ENCODE measurements around the gene YIF1B.
"Not testable (repeated sequence)": the region's sequence is repeated elsewhere in the genome, so short reads cannot be mapped to it uniquely, and the experiment has no call there.

YIF1B gene

GRCh38 chr19:38351865-38352395 lies 36.2 kb upstream of the YIF1B start:
- no peak for DNase-seq (ENCODE audit: low read depth, low spot score)
- POLR2A ChIA-PET: no interaction called here
- TF ChIP-seq, protein P1, sequence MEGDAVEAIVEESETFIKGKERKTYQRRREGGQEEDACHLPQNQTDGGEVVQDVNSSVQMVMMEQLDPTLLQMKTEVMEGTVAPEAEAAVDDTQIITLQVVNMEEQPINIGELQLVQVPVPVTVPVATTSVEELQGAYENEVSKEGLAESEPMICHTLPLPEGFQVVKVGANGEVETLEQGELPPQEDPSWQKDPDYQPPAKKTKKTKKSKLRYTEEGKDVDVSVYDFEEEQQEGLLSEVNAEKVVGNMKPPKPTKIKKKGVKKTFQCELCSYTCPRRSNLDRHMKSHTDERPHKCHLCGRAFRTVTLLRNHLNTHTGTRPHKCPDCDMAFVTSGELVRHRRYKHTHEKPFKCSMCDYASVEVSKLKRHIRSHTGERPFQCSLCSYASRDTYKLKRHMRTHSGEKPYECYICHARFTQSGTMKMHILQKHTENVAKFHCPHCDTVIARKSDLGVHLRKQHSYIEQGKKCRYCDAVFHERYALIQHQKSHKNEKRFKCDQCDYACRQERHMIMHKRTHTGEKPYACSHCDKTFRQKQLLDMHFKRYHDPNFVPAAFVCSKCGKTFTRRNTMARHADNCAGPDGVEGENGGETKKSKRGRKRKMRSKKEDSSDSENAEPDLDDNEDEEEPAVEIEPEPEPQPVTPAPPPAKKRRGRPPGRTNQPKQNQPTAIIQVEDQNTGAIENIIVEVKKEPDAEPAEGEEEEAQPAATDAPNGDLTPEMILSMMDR (IDR thresholded peaks at IDR 0.05; ENCODE audit: insufficient read depth, low read length, missing control alignments): no peak
- H3K4me3 ChIP-seq (ENCODE audit: low read depth, low read length): no peak overlapping the region
- CTCF ChIA-PET: interaction anchor here (0.7 kb wide), 1 partner anchor 108 kb away, joined by 3 read pairs; no protein-coding TSS in a partner anchor

GRCh38 chr19:38350883-38351282 lies 35.1 kb upstream of the YIF1B start:
- TF ChIP-seq, protein P1 (IDR thresholded peaks at IDR 0.05; ENCODE audit: insufficient read depth, low read length, missing control alignments): no peak
- POLR2A ChIA-PET: no interaction called here
- no peak overlapping the region for H3K4me3 ChIP-seq (ENCODE audit: low read depth, low read length)
- CTCF ChIA-PET: interaction anchor here (0.7 kb wide), 2 partner anchors 15 to 107 kb away, joined by 3 read pairs; partner anchors contain the start of gene CATSPERG
- no peak for DNase-seq (ENCODE audit: low read depth, low spot score)

DNA sequence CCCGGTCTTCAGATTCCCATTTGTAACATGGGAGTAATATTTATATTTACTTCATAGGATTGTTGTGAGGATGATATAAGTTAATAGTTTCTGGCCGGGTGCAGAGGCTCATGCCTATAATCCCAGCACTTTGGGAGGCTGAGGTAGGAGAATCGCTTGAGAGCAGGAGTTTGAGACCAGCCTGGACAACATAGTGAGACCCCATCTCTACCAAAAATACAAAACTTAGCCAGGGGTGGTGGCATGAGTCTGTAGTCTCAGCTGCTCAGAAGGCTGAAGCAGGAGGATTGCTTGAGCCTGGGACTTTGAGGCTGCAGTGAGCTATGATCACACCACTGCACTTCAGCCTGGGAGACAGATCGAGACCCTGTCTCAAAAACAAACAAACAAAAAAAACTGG lies 31.1 kb upstream of the YIF1B start:
- no peak for DNase-seq (ENCODE audit: low read depth, low spot score)
- ChIA-PET POLR2A (no interaction called here), CTCF (interaction anchor here (1.0 to 1.5 kb wide), 5 partner anchors 9 to 113 kb away, joined by 3 to 5 read pairs (median 3); partner anchors contain the start of gene CATSPERG)
- TF ChIP-seq, protein P1 (IDR thresholded peaks at IDR 0.05; ENCODE audit: insufficient read depth, low read length, missing control alignments): no peak
- no peak overlapping the region for H3K4me3 ChIP-seq (ENCODE audit: low read depth, low read length)

DNA sequence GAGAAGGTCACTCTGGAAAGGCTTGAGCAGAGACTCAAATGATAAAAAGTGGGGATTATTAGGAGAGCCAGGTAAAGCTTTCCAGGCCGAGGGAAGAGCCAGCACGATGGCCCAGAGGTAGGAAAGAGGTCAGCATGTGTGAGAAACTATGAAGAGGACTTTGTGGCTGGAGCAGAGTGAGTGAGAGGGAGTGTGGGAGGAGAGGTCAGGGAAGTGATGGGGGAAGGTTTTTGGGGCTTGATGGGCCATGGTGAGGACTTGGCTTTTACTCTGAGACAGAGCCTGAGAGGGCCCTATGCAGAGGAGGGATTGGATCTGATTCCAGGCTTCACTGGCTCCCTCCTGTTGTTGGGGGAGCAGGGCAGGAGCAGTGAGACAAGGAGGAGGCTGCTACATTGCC lies 25.2 kb upstream of the YIF1B start:
- POLR2A ChIA-PET: no interaction called here

GRCh38 chr19:38339011-38339410 lies 23.3 kb upstream of the YIF1B start:
- CTCF ChIA-PET: interaction anchor here (2.9 to 10.2 kb wide), 2 partner anchors 95 to 106 kb away, joined by 17 to 94 read pairs; no protein-coding TSS in a partner anchor
- POLR2A ChIA-PET; H3K4me3 ChIP-seq (ENCODE audit: low read depth, low read length); DNase-seq (ENCODE audit: low read depth, low spot score): not testable (repeated sequence)

More for the DNA sequence above, 25.2 kb upstream of the YIF1B start:
- TF ChIP-seq, protein P1 (IDR thresholded peaks at IDR 0.05; ENCODE audit: insufficient read depth, low read length, missing control alignments): no peak
- no peak overlapping the region for H3K4me3 ChIP-seq (ENCODE audit: low read depth, low read length)
- CTCF ChIA-PET: no interaction called here
- no peak for DNase-seq (ENCODE audit: low read depth, low spot score)

GRCh38 chr19:38337360-38337653 lies 21.6 kb upstream of the YIF1B start:
- POLR2A ChIA-PET: no interaction called here
- CTCF ChIA-PET: interaction anchor here (0.7 to 10.2 kb wide), 6 partner anchors 9 to 435 kb away, joined by 3 to 94 read pairs (median 16); no protein-coding TSS in a partner anchor
- TF ChIP-seq, protein P1 (IDR thresholded peaks at IDR 0.05; ENCODE audit: insufficient read depth, low read length, missing control alignments): no peak
- H3K4me3 ChIP-seq (ENCODE audit: low read depth, low read length): peak overlapping the region; percentile 89
- DNase-seq (ENCODE audit: low read depth, low spot score): no peak
